Parathyroid adenoma (tissue), 2 donors: ENCODE results near the gene SLC1A4.
"Not testable (repeated sequence)": the region's sequence is repeated elsewhere in the genome, so short reads cannot be mapped to it uniquely, and the experiment has no call there.

Source experiments
- H2AFZ ChIP-seq: fragments of 300-600 bp; sonication (generic); one replicate; pipeline ENCODE4 v1.7.0; 2017; ENCODE audit warnings: antibody characterized with exemption, mild to moderate bottlenecking
- H3K27ac ChIP-seq: fragments of 300-600 bp; sonication (generic); one replicate; pipeline ENCODE4 v1.7.0; 2017
- H3K27me3 ChIP-seq: fragments of 300-600 bp; sonication (generic); one replicate; pipeline ENCODE4 v1.7.0; 2017; ENCODE audit warnings: low read length; ENCODE audit not compliant: control insufficient read depth, insufficient read depth
- H3K36me3 ChIP-seq: fragments of 300-600 bp; sonication (generic); one replicate; pipeline ENCODE4 v1.7.0; 2017; ENCODE audit warnings: low read length; ENCODE audit not compliant: control insufficient read depth, insufficient read depth
- H3K4me1 ChIP-seq: fragments of 300-600 bp; sonication (generic); one replicate; pipeline ENCODE4 v1.7.0; 2017; ENCODE audit warnings: control low read depth
- H3K4me2 ChIP-seq: fragments of 300-600 bp; sonication (generic); one replicate; pipeline ENCODE4 v1.7.0; 2017; ENCODE audit warnings: low read length
- H3K4me3 ChIP-seq: fragments of 300-600 bp; sonication (generic); one replicate; pipeline ENCODE4 v1.7.0; 2017; ENCODE audit warnings: low read depth, low read length
- H3K79me2 ChIP-seq: fragments of 300-600 bp; sonication (generic); one replicate; pipeline ENCODE4 v1.7.0; 2017; ENCODE audit warnings: control low read depth
- H3K9ac ChIP-seq: fragments of 300-600 bp; sonication (generic); one replicate; pipeline ENCODE4 v1.7.0; 2017; ENCODE audit warnings: mild to moderate bottlenecking
- H3K9me3 ChIP-seq: fragments of 300-600 bp; sonication (generic); one replicate; pipeline ENCODE4 v1.7.0; 2017; ENCODE audit warnings: low read length; ENCODE audit not compliant: control insufficient read depth
- TF ChIP-seq, protein P1 (sequence below): fragments of 300-600 bp; sonication (generic); IDR thresholded peaks from one replicate; pipeline ENCODE4 v1.7.0; 2017; ENCODE audit warnings: antibody characterized with exemption, mild to moderate bottlenecking
- donor health status: primary hyperparathyroidism.

SLC1A4 gene

DNA sequence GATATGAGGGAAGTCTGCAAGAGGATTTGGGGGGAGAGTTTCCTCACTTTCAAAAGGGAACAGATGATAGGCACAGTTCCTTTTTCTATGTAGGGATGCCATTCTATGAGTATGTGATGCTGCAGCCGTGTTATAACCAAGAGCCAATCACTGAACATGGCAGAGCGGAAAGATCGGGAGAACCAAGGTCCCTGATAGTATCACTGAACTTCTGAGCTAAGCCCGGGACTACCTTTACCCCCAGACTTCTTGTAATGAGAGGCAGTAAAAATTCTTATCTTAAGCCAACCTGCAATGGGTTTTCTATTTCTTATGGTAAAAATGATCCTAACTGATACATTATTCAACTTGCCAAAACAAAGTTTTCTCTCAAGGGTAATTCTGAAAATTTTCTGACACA, 21.6 kb upstream of the SLC1A4 start:
- no peak overlapping the region for H3K4me3 ChIP-seq
- H3K36me3 ChIP-seq, result no peaks in the 10 kb centered on the region
- no peak overlapping the region for H3K4me2 ChIP-seq
- no peak overlapping the region for H3K9ac ChIP-seq
- H3K4me1 ChIP-seq, result no peaks in the 10 kb centered on the region
- TF ChIP-seq, protein P1, sequence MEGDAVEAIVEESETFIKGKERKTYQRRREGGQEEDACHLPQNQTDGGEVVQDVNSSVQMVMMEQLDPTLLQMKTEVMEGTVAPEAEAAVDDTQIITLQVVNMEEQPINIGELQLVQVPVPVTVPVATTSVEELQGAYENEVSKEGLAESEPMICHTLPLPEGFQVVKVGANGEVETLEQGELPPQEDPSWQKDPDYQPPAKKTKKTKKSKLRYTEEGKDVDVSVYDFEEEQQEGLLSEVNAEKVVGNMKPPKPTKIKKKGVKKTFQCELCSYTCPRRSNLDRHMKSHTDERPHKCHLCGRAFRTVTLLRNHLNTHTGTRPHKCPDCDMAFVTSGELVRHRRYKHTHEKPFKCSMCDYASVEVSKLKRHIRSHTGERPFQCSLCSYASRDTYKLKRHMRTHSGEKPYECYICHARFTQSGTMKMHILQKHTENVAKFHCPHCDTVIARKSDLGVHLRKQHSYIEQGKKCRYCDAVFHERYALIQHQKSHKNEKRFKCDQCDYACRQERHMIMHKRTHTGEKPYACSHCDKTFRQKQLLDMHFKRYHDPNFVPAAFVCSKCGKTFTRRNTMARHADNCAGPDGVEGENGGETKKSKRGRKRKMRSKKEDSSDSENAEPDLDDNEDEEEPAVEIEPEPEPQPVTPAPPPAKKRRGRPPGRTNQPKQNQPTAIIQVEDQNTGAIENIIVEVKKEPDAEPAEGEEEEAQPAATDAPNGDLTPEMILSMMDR, result no peak
- H2AFZ ChIP-seq, result no peak overlapping the region
- H3K9me3 ChIP-seq, result no peaks in the 10 kb centered on the region
- no peaks in the 10 kb centered on the region for H3K27me3 ChIP-seq
- no peak overlapping the region for H3K27ac ChIP-seq
- no peaks in the 10 kb centered on the region for H3K79me2 ChIP-seq

DNA sequence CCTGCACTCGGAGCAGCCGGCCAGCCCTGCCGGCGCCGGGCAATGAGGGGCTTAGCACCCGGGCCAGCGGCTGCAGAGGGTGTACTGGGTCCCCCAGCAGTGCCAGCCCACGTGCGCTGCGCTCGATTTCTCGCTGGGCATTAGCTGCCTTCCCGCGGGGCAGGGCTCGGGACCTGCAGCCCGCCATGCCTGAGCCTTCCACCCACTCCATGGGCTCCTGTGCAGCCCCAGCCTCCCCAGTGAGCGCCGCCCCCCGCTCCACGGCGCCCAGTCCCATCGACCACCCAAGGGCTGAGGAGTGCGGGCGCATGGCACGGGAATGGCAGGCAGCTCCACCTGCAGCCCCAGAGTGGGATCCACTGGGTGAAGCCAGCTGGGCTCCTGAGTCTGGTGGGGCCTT, 20.1 kb upstream of the SLC1A4 start:
- H2AFZ ChIP-seq, H3K27me3 ChIP-seq, H3K9me3 ChIP-seq, H3K36me3 ChIP-seq, H3K79me2 ChIP-seq, H3K4me3 ChIP-seq, H3K4me1 ChIP-seq, H3K27ac ChIP-seq, H3K4me2 ChIP-seq, H3K9ac ChIP-seq: not testable (repeated sequence)

DNA sequence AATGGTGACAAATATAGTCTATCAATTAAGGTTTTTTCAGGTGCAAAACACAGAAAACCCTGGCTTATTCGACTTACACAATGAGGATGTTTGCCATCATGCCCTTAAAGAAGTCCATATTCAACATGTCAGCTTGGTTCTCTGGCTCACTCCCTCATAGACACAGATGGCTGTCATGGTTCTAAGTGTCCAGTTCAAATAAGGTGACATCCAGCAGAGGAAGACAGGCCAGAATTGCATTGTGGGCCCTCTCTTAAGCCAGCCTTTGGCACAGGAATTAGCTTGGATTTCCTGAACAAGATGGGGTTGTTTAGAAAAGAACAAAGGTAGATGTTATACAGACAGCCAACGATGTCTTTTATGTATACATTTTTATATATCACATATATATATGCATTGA, 18.7 kb upstream of the SLC1A4 start:
- H3K4me1 ChIP-seq, result peaks cover 4% of the 10 kb centered on the region
- TF ChIP-seq, protein P1, result no peak
- no peak overlapping the region for H3K27ac ChIP-seq
- H3K4me3 ChIP-seq, result no peak overlapping the region
- no peak overlapping the region for H2AFZ ChIP-seq
- no peak overlapping the region for H3K9ac ChIP-seq
- H3K4me2 ChIP-seq, result no peak overlapping the region
- H3K27me3 ChIP-seq, result no peaks in the 10 kb centered on the region
- H3K36me3 ChIP-seq, result no peaks in the 10 kb centered on the region
- H3K79me2 ChIP-seq, result no peaks in the 10 kb centered on the region
- no peaks in the 10 kb centered on the region for H3K9me3 ChIP-seq

DNA sequence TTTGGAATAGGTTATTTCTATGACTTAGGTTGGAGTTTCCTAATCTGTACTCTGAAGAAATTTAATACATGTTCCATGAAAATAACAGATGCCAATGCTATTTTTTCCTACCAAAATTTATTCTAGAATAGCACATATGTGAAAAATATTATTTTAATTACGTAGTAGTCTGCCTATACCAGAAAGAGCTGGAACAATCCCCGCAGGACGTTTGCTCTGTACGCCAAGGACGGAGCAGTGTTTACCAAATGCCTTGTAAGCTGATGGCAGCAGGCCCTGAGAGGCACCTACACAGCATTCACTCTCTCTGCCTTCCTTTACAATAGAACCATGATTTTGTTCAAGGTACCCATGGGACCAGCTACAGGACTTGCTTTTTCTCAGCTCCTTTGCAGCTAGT, 16.8 kb upstream of the SLC1A4 start:
- Histone ChIP-seq H3K9me3 (no peaks in the 10 kb centered on the region), H3K4me2 (no peak overlapping the region), H3K79me2 (no peaks in the 10 kb centered on the region), H3K4me1 (peaks cover 7% of the 10 kb centered on the region), H3K4me3 (no peak overlapping the region), H3K9ac (no peak overlapping the region), H3K36me3 (no peaks in the 10 kb centered on the region), H3K27me3 (no peaks in the 10 kb centered on the region), H2AFZ (no peak overlapping the region), H3K27ac (no peak overlapping the region)
- TF ChIP-seq, protein P1, result no peak

DNA sequence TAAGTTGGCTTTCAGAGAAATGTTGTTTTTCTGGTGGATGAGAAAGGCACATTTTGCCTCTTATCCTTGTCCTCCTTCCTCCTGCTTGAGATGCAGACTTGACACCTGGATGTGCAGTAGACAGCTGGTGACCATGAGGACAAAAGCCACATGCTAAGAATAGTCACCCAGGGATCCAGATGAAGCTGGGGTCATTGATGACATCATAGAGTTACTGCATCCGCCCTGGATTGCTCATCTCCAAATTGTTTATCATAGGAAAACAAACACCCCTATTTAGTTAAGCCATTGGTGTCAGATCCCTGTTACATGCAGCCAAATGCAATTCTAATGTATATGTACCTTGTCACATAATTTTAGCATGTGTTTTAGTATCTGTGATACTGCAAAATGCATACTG, 16.3 kb upstream of the SLC1A4 start:
- Histone ChIP-seq H3K4me1 (peaks cover 7% of the 10 kb centered on the region), H3K27me3 (no peaks in the 10 kb centered on the region), H3K4me3 (no peak overlapping the region), H2AFZ (no peak overlapping the region), H3K36me3 (no peaks in the 10 kb centered on the region), H3K79me2 (no peaks in the 10 kb centered on the region), H3K9me3 (no peaks in the 10 kb centered on the region), H3K9ac (no peak overlapping the region), H3K27ac (no peak overlapping the region), H3K4me2 (no peak overlapping the region)
- TF ChIP-seq, protein P1, result no peak
